ENCODE measurements around the gene NEK5. TPM values are rescaled to one million over a fixed set of nuclear protein-coding genes. Genes with fewer than 3 reads are reported as not detected.

The NEK5 gene
- total RNA-seq, 1 experiment from 2014 or later, result 0.39 TPM

DNA sequence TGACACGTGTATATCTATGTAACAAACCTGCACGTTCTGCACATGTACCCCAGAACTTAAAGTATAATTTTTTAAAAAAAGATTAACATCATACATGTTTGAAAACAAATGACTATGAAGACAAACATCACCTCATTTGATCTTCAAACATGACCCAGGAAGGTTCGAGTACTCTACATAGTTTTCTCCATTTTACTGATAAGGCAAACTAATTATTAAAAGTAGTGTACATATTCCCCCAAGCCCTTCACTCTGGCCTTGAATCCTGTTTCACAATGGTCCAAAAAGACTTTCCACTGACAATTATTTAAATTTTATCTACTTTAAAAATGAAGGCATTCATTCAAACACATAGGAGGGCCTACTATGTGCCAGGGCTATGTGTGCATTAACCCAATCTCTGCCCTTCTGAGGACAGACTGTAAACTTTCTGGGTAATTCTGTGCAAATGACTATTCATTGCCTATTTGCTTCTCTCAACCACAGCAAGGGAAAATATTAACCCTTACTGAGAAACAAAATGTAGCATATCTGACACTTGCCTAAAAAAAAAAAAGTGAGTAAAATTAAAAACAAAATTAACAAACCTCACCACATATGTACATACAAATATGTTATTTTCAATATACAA is 139.8 kb downstream of the NEK5 start:
- H3K4me3 Mint-ChIP-seq (ENCODE audit: unreplicated experiment), result no peak overlapping the region
- no peaks in the 10 kb centered on the region for H3K4me1 Mint-ChIP-seq (ENCODE audit: low read depth, unreplicated experiment)
- no peaks in the 10 kb centered on the region for H3K27me3 ChIP-seq (replicated peaks; ENCODE audit: control insufficient read depth, insufficient read depth, low read length)
- ChIA-PET POLR2A (no interaction called here), CTCF (no interaction called here)
- BruUV-seq (replicated peaks), result no TSS peak
- H3K36me3 ChIP-seq (ENCODE audit: control insufficient read depth, insufficient read depth, low read length), result no peaks in the 10 kb centered on the region
- H3K9me3 Mint-ChIP-seq (ENCODE audit: unreplicated experiment), result peaks cover 25% of the 10 kb centered on the region
- TF ChIP-seq, protein P1, sequence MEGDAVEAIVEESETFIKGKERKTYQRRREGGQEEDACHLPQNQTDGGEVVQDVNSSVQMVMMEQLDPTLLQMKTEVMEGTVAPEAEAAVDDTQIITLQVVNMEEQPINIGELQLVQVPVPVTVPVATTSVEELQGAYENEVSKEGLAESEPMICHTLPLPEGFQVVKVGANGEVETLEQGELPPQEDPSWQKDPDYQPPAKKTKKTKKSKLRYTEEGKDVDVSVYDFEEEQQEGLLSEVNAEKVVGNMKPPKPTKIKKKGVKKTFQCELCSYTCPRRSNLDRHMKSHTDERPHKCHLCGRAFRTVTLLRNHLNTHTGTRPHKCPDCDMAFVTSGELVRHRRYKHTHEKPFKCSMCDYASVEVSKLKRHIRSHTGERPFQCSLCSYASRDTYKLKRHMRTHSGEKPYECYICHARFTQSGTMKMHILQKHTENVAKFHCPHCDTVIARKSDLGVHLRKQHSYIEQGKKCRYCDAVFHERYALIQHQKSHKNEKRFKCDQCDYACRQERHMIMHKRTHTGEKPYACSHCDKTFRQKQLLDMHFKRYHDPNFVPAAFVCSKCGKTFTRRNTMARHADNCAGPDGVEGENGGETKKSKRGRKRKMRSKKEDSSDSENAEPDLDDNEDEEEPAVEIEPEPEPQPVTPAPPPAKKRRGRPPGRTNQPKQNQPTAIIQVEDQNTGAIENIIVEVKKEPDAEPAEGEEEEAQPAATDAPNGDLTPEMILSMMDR (IDR thresholded peaks at IDR 0.05; ENCODE audit: insufficient read depth in 1 of 2, low read depth in 1 of 2, low read length in 1 of 2, severe bottlenecking in 1 of 2, unreplicated experiment in 1 of 2), result no peak
- no peak overlapping the region for H3K4me3 ChIP-seq (ENCODE audit: low read depth, low read length)
- peaks cover 7% of the 10 kb centered on the region; the same call in 1 of the 2 replicates for H3K4me1 ChIP-seq
- DNase-seq, result no peak
- no peaks in the 10 kb centered on the region for H3K27me3 Mint-ChIP-seq (ENCODE audit: insufficient read depth, unreplicated experiment)
- intact Hi-C loops (cut with micrococcal nuclease; ENCODE audit: unreplicated experiment), result no loop called here
- no peak overlapping the region for H3K27ac Mint-ChIP-seq (ENCODE audit: unreplicated experiment)
- peaks cover 3% of the 10 kb centered on the region; the same call in 1 of the 2 replicates for H3K9me3 ChIP-seq
- H3K36me3 Mint-ChIP-seq (ENCODE audit: insufficient read depth, unreplicated experiment), result no peaks in the 10 kb centered on the region

Other genes with a start within 250 kb of the NEK5 start
- 40.2 and 50.7 TPM in 2 replicates for gene ATP7B, start 117.6 kb downstream of the NEK5 start, total RNA-seq (2022)
- 45.9 and 47.7 TPM in 2 replicates for gene ALG11, start 116.7 kb downstream of the NEK5 start, total RNA-seq (2022)
- gene UTP14C, start 104.4 kb downstream of the NEK5 start, total RNA-seq (2022), result 11.8 and 12.1 TPM in 2 replicates
- 23.2 and 33.5 TPM in 2 replicates for gene NEK3, start 30.5 kb upstream of the NEK5 start, total RNA-seq (2022)